Measurements from ENCODE around the gene ABCB11.

GRCh38 chr2:168920504-168921157 is 110.5 kb downstream of the ABCB11 start:
- TF ChIP-seq CTCF (IDR thresholded peaks at IDR 0.05), result peak; percentile 78
- no peak for TF ChIP-seq EZH2 (IDR thresholded peaks at IDR 0.05)

Measured in neural progenitor cell (in vitro differentiated cells).